H1 (cell line): ENCODE results near the gene CRPPA.

Source experiments
- CTCF ChIP-seq, 3 experiments: IDR thresholded peaks; 1 replicate in 2 of 3; 2 replicates in 1 of 3; pipeline versions ENCODE4 v1.5.1 to v1.6.1; 2011; ENCODE audit warnings: low read length in 3 of 3, mild to moderate bottlenecking in 3 of 3, inconsistent platforms in 2 of 3, low read depth in 1 of 3, moderate library complexity in 1 of 3; ENCODE audit not compliant: insufficient read depth in 1 of 3; ENCODE audit errors: control extremely low read depth in 1 of 3
- EP300 ChIP-seq, 2 experiments: IDR thresholded peaks; 1 replicate in 1 of 2; 2 replicates in 1 of 2; pipeline ENCODE4 v1.6.1; 2011 to 2012; ENCODE audit warnings: low read depth in 2 of 2, low read length in 2 of 2, mild to moderate bottlenecking in 2 of 2, borderline replicate concordance in 1 of 2, inconsistent platforms in 1 of 2, moderate library complexity in 1 of 2
- KDM5A ChIP-seq: fragments of 200-600 bp; IDR thresholded peaks from 2 replicates; pipeline ENCODE4 v1.7.1; 2012; ENCODE audit warnings: mild to moderate bottlenecking, low read length, inconsistent platforms, mixed read lengths
- POLR2A ChIP-seq, 2 experiments: IDR thresholded peaks; 1 replicate in 1 of 2; 2 replicates in 1 of 2; pipeline ENCODE4 v1.6.1; 2011; ENCODE audit warnings: low read depth in 2 of 2, low read length in 2 of 2, mild to moderate bottlenecking in 2 of 2; ENCODE audit errors: control extremely low read depth in 1 of 2
- TAF1 ChIP-seq: IDR thresholded peaks from 2 replicates; pipeline ENCODE4 v1.6.1; 2011; ENCODE audit warnings: mild to moderate bottlenecking, low read depth, low read length
- USF2 ChIP-seq: IDR thresholded peaks from 2 replicates; pipeline ENCODE4 v1.6.1; 2011; ENCODE audit warnings: low read length, improper control_type of control experiment

- no peak for TF ChIP-seq CTCF (IDR thresholded peaks at IDR 0.05; ENCODE audit: control extremely low read depth in 1 of 3, insufficient read depth in 1 of 3, low read depth in 1 of 3, low read length in 3 of 3)
- TF ChIP-seq POLR2A (IDR thresholded peaks at IDR 0.05; ENCODE audit: control extremely low read depth in 1 of 2, low read depth in 2 of 2, low read length in 2 of 2), result no peak
- TF ChIP-seq EP300 (IDR thresholded peaks at IDR 0.05; ENCODE audit: borderline replicate concordance in 1 of 2, low read depth in 2 of 2, low read length in 2 of 2), result no peak
- TF ChIP-seq TAF1, result no peak
- no peak for TF ChIP-seq USF2
- TF ChIP-seq KDM5A, result no peak
Measured at GRCh38 chr7:16400893-16401275, 20.5 kb downstream of the CRPPA start.
